Erythroblast (primary cell): ENCODE data around the gene ZNF407.

Experiments used
- GATA1 ChIP-seq: IDR thresholded peaks from 2 replicates; pipeline ENCODE4 v1.6.1; 2011; ENCODE audit warnings: low read depth, mild to moderate bottlenecking, control low read depth, low read length, moderate library complexity
- POLR2A ChIP-seq: IDR thresholded peaks from 2 replicates; pipeline ENCODE4 v1.6.1; 2011; ENCODE audit warnings: mild to moderate bottlenecking, low read length

DNA sequence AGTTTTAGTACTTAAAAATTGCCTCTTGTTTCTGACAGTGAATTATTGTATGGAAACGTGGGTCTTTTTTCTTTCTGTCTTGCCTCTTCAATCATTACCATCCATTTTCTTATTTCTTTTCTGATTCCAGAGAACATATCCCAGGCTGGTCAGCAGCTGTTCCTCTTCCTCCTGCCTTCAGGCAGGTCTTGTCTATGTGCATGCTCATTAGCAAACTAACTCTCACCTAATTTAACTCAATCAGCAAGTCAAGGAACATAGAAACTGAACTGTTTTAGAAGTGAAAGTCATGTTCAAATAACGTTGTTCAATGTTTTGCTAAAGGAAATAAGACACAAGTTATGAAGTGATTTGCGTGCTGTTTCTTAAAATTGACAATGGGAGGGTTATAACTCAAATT is 369.8 kb downstream of the ZNF407 start:
- TF ChIP-seq POLR2A (no peak), GATA1 (no peak)
